Neural cell (in vitro differentiated cells): Measurements from ENCODE around the gene DCAF7. TPM values are rescaled to one million over a fixed set of nuclear protein-coding genes. Genes with fewer than 3 reads are reported as not detected.

Experiments
- H2AFZ ChIP-seq: fragments of 200-600, 300-800 bp; sonication (generic), shearing (Covaris generic); 2 replicates; pipeline ENCODE4 v1.6.0; 2014; ENCODE audit warnings: low read depth, mild to moderate bottlenecking, antibody characterized with exemption, low read length, moderate library complexity
- H3F3A ChIP-seq: fragments of 200-600 bp; shearing (Covaris generic); 2 replicates; pipeline ENCODE4 v1.6.1; 2016; ENCODE audit warnings: mild to moderate bottlenecking, moderate library complexity, mixed read lengths, antibody characterized with exemption, low read length; ENCODE audit not compliant: insufficient read depth, poor library complexity, severe bottlenecking
- H3K27ac ChIP-seq: fragments of 200-600, 300-800 bp; sonication (generic), shearing (Covaris generic); 2 replicates; pipeline ENCODE4 v1.5.1; 2014; ENCODE audit warnings: mild to moderate bottlenecking, low read length, moderate library complexity
- H3K27me3 ChIP-seq: fragments of 300-800, 200-600 bp; sonication (generic), shearing (Covaris generic); 2 replicates; pipeline ENCODE4 v1.6.0; 2014; ENCODE audit warnings: mild to moderate bottlenecking, low read depth, low read length, moderate library complexity; ENCODE audit not compliant: insufficient read depth
- H3K36me3 ChIP-seq: fragments of 300-800, 200-600 bp; sonication (generic), shearing (Covaris generic); 2 replicates; pipeline ENCODE4 v1.5.1; 2014; ENCODE audit warnings: mild to moderate bottlenecking, antibody characterized with exemption, low read length, moderate library complexity; ENCODE audit not compliant: insufficient read depth
- H3K4me2 ChIP-seq: fragments of 300-800, 200-600 bp; sonication (generic), shearing (Covaris generic); 2 replicates; pipeline ENCODE4 v1.6.0; 2014; ENCODE audit warnings: mild to moderate bottlenecking, low read length
- H3K4me3 ChIP-seq: fragments of 300-800, 200-600 bp; sonication (generic), shearing (Covaris generic); 2 replicates; pipeline ENCODE4 v1.5.1; 2014; ENCODE audit warnings: mild to moderate bottlenecking, low read length, moderate library complexity
- H3K79me2 ChIP-seq: fragments of 200-600 bp; shearing (Covaris generic); replicated peaks from 2 replicates; pipeline ENCODE4 v1.6.0; 2014; ENCODE audit warnings: mild to moderate bottlenecking, low read length, moderate library complexity; ENCODE audit not compliant: insufficient read depth
- H3K9ac ChIP-seq: fragments of 300-800, 200-600 bp; sonication (generic), shearing (Covaris generic); 2 replicates; pipeline ENCODE4 v1.6.1; 2016; ENCODE audit warnings: mild to moderate bottlenecking, low read length, mixed read lengths
- H3K9me2 ChIP-seq: fragments of 200-600 bp; shearing (Covaris generic); 2 replicates; pipeline ENCODE4 v1.6.1; 2016; ENCODE audit warnings: mild to moderate bottlenecking, low read length, mixed read lengths; ENCODE audit not compliant: insufficient read depth
- H3K9me3 ChIP-seq: fragments of 200-600, 300-800 bp; sonication (generic), shearing (Covaris generic); 2 replicates; pipeline ENCODE4 v1.6.1; 2016; ENCODE audit warnings: mild to moderate bottlenecking, mixed run types, low read length, moderate library complexity, mixed read lengths
- H4K20me1 ChIP-seq: fragments of 200-600 bp; shearing (Covaris generic); 2 replicates; pipeline ENCODE4 v1.6.1; 2016; ENCODE audit warnings: mild to moderate bottlenecking, mixed run types; ENCODE audit not compliant: insufficient read depth
- EP300 ChIP-seq: fragments of 450-650 bp; conservative IDR thresholded peaks from 2 replicates; pipeline ENCODE4 v1.6.1; 2014; ENCODE audit warnings: antibody characterized with exemption, mild to moderate bottlenecking, moderate library complexity; ENCODE audit not compliant: poor library complexity, severe bottlenecking
- EZH2 ChIP-seq: fragments of 200-600, 300-800 bp; shearing (Covaris generic), sonication (generic); IDR thresholded peaks from 2 replicates; pipeline ENCODE4 v1.6.1; 2014; ENCODE audit warnings: antibody characterized with exemption, low read length, borderline replicate concordance, mild to moderate bottlenecking; ENCODE audit not compliant: insufficient read depth, poor library complexity, severe bottlenecking
- MXI1 ChIP-seq: fragments of 450-650 bp; conservative IDR thresholded peaks from 2 replicates; pipeline ENCODE4 v1.6.1; 2014; ENCODE audit warnings: antibody characterized with exemption, mild to moderate bottlenecking; ENCODE audit not compliant: poor library complexity, severe bottlenecking
- POLR2AphosphoS5 ChIP-seq: IDR thresholded peaks from 2 replicates; pipeline ENCODE4 v1.6.1; 2012
- RAD21 ChIP-seq: fragments of 450-650 bp; conservative IDR thresholded peaks from 2 replicates; pipeline ENCODE4 v1.6.1; 2014; ENCODE audit warnings: antibody characterized with exemption, mild to moderate bottlenecking, moderate library complexity
- SMC3 ChIP-seq: fragments of 450-650 bp; conservative IDR thresholded peaks from 2 replicates; pipeline ENCODE4 v1.6.1; 2014; ENCODE audit warnings: antibody characterized with exemption, mild to moderate bottlenecking, moderate library complexity; ENCODE audit not compliant: poor library complexity
- TAF1 ChIP-seq: IDR thresholded peaks from 2 replicates; pipeline ENCODE4 v1.6.1; 2012; ENCODE audit warnings: low read depth
- polyA plus RNA-seq: library from polyadenylated mRNA; depleted of rRNA; stranded (reverse); fragments of >200 nt; gene quantifications from 2 replicates; pipeline ENCODE4 v1.2.3, GENCODE V29; 2014
- TF ChIP-seq, protein P1 (sequence below): IDR thresholded peaks from 2 replicates; pipeline ENCODE4 v1.6.1; 2012; ENCODE audit warnings: borderline replicate concordance
- TF ChIP-seq, protein P2 (sequence below): fragments of 450-650 bp; IDR thresholded peaks from 2 replicates; pipeline ENCODE4 v1.5.1; 2014; ENCODE audit warnings: antibody characterized with exemption, mild to moderate bottlenecking, moderate library complexity; ENCODE audit not compliant: poor library complexity, severe bottlenecking

The DCAF7 gene
- polyA plus RNA-seq, 1 donor from 2014 or later: 35.3 TPM

DNA sequence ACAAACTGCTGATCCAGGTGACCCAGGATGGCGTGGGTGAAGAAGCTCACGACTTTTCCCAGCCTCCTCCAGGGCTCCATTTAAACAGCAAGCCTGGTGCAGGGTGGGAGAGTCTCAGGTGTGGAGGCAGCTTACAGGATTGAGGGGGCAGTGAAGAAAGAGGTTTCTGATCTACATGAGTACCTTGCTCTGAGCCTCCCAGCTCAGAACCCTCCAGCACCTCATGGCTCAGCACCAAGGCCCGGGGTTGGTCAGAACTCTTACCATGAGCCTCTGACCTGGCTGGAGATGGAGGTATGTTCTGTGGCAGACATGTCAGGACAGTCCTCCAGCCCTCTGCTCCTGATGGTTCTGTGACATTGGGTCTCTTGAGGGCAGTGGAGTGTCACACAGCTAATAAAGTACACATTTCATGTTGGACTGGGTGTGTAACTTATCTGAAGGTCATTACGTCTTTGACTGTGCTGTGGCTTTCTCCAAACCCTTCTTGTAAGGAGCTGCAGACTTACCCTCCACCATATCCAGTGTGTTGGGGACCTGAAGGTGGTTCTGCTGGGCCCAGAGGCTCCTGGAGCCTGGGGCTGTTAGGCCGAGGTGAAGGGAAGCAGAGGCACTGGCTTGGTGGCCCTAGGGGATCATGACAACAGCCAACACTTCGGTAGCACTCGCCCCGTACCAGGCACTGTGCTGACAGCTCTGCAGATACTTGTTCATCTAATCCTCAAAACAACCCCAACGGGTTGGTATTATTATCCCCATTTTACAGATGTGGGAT, 3.8 kb upstream of the DCAF7 start:
- H3K36me3 ChIP-seq: no peaks in the 10 kb centered on the region
- no peak overlapping the region for H3K9ac ChIP-seq
- no peaks in the 10 kb centered on the region for H3K9me3 ChIP-seq
- no peak overlapping the region for H3K4me3 ChIP-seq
- no peak overlapping the region for H2AFZ ChIP-seq
- H3K27me3 ChIP-seq: no peaks in the 10 kb centered on the region
- no peaks in the 10 kb centered on the region for H4K20me1 ChIP-seq
- no peaks in the 10 kb centered on the region for H3K9me2 ChIP-seq
- H3K4me2 ChIP-seq: no peak overlapping the region
- H3K27ac ChIP-seq: no peak overlapping the region
- TF ChIP-seq EZH2 (no peak), EP300 (no peak), POLR2AphosphoS5 (no peak), RAD21 (no peak), TAF1 (no peak), MXI1 (no peak), SMC3 (no peak)
- TF ChIP-seq, protein P1, sequence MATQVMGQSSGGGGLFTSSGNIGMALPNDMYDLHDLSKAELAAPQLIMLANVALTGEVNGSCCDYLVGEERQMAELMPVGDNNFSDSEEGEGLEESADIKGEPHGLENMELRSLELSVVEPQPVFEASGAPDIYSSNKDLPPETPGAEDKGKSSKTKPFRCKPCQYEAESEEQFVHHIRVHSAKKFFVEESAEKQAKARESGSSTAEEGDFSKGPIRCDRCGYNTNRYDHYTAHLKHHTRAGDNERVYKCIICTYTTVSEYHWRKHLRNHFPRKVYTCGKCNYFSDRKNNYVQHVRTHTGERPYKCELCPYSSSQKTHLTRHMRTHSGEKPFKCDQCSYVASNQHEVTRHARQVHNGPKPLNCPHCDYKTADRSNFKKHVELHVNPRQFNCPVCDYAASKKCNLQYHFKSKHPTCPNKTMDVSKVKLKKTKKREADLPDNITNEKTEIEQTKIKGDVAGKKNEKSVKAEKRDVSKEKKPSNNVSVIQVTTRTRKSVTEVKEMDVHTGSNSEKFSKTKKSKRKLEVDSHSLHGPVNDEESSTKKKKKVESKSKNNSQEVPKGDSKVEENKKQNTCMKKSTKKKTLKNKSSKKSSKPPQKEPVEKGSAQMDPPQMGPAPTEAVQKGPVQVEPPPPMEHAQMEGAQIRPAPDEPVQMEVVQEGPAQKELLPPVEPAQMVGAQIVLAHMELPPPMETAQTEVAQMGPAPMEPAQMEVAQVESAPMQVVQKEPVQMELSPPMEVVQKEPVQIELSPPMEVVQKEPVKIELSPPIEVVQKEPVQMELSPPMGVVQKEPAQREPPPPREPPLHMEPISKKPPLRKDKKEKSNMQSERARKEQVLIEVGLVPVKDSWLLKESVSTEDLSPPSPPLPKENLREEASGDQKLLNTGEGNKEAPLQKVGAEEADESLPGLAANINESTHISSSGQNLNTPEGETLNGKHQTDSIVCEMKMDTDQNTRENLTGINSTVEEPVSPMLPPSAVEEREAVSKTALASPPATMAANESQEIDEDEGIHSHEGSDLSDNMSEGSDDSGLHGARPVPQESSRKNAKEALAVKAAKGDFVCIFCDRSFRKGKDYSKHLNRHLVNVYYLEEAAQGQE: no peak
- TF ChIP-seq, protein P2, sequence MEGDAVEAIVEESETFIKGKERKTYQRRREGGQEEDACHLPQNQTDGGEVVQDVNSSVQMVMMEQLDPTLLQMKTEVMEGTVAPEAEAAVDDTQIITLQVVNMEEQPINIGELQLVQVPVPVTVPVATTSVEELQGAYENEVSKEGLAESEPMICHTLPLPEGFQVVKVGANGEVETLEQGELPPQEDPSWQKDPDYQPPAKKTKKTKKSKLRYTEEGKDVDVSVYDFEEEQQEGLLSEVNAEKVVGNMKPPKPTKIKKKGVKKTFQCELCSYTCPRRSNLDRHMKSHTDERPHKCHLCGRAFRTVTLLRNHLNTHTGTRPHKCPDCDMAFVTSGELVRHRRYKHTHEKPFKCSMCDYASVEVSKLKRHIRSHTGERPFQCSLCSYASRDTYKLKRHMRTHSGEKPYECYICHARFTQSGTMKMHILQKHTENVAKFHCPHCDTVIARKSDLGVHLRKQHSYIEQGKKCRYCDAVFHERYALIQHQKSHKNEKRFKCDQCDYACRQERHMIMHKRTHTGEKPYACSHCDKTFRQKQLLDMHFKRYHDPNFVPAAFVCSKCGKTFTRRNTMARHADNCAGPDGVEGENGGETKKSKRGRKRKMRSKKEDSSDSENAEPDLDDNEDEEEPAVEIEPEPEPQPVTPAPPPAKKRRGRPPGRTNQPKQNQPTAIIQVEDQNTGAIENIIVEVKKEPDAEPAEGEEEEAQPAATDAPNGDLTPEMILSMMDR: no peak
- H3K79me2 ChIP-seq: peaks cover 3% of the 10 kb centered on the region
- no peaks in the 10 kb centered on the region for H3F3A ChIP-seq

DNA sequence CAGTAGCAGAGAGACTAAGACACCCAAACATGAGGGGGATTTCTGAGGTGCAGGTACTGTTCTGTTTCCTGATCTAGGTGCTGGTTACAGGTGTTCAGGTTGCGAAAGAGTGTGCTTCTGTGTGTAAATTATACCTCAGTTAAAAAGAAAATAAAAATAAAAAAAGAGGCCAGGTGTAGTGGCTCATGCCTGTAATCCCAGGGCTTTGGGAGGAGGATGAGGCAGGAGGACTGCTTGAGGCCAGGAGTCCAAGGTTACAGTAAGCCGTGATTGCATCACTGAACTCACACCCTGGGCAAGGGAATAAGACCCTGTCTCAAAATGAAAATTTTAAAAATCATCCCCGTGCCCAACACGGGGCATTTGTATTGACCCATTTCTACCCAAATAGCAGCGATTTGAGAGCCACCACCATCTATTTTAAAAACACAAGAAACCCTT, 3.2 kb upstream of the DCAF7 start:
- H3K4me2 ChIP-seq: no peak overlapping the region
- no peaks in the 10 kb centered on the region for H3K9me2 ChIP-seq
- no peaks in the 10 kb centered on the region for H4K20me1 ChIP-seq
- no peak overlapping the region for H3K9ac ChIP-seq
- no peak overlapping the region for H2AFZ ChIP-seq
- no peak overlapping the region for H3K4me3 ChIP-seq
- H3K9me3 ChIP-seq: no peaks in the 10 kb centered on the region
- H3F3A ChIP-seq: no peaks in the 10 kb centered on the region
- no peaks in the 10 kb centered on the region for H3K27me3 ChIP-seq
- TF ChIP-seq TAF1 (no peak), EZH2 (no peak), POLR2AphosphoS5 (no peak), EP300 (no peak), RAD21 (no peak), MXI1 (no peak), SMC3 (no peak)
- TF ChIP-seq, protein P2: no peak
- TF ChIP-seq, protein P1: no peak
- H3K27ac ChIP-seq: no peak overlapping the region
- H3K79me2 ChIP-seq: peaks cover 7% of the 10 kb centered on the region
- no peaks in the 10 kb centered on the region for H3K36me3 ChIP-seq
